Activated naive CD4-positive, alpha-beta T cell treated with anti-CD3 and anti-CD28 coated beads, Interleukin-2, amount 50 U/mL, for 72 hours (primary cell): Measurements from ENCODE around the gene MAN1A2. TPM values are rescaled to one million over a fixed set of nuclear protein-coding genes. Genes with fewer than 3 reads are reported as not detected.

ENCODE experiments used
- ATAC-seq, 2 donors: fragments of 150-1000 bp; cut with Tn5 transposase; 2 replicates each; pipeline ENCODE4 v1.10.0; 2021; ENCODE audit warnings: mild to moderate bottlenecking in 2 of 2, moderate library complexity in 2 of 2
- DNase-seq, 2 donors: peaks; one replicate each; pipeline ENCODE4 v3.0.0; 2021 to 2022; ENCODE audit warnings: low spot score in 2 of 2
- H3K27ac Mint-ChIP-seq, 2 donors: one replicate each; pipeline ENCODE4 v1.8.0; 2022; ENCODE audit warnings: mild to moderate bottlenecking in 2 of 2, mixed read lengths in 2 of 2
- H3K36me3 Mint-ChIP-seq, 2 donors: one replicate each; pipeline ENCODE4 v1.8.0; 2022; ENCODE audit warnings: mixed read lengths in 2 of 2
- H3K9me3 Mint-ChIP-seq, 2 donors: one replicate each; pipeline ENCODE4 v1.8.0; 2022; ENCODE audit warnings: mixed read lengths in 2 of 2
- total RNA-seq, 2 donors: library from RNA; stranded (reverse); gene quantifications; one replicate each; pipeline ENCODE4 v1.2.3, GENCODE V29; 2022

MAN1A2 gene
- total RNA-seq, 2 donors from 2014 or later = 17.8 to 18.4 TPM

- Mint-ChIP-seq H3K27ac (no peak overlapping the region), H3K9me3 (no peaks in the 10 kb centered on the region), H3K36me3 (no peaks in the 10 kb centered on the region)
- no peak for ATAC-seq
- no peak for DNase-seq
Measured at GRCh38 chr1:117500584-117500983, 133.3 kb downstream of the MAN1A2 start.

- no peak overlapping the region for H3K27ac Mint-ChIP-seq
- no peaks in the 10 kb centered on the region for H3K9me3 Mint-ChIP-seq
- ATAC-seq = no peak
- H3K36me3 Mint-ChIP-seq = no peaks in the 10 kb centered on the region
- DNase-seq = no peak
Measured at GRCh38 chr1:117501281-117501680, 134.0 kb downstream of the MAN1A2 start.

GRCh38 chr1:117511273-117511672, 144.0 kb downstream of the MAN1A2 start:
- ATAC-seq (no peak), DNase-seq (no peak)
- Mint-ChIP-seq H3K27ac (no peak overlapping the region), H3K36me3 (peaks cover 0 to under 1% of the 10 kb centered on the region in 2 donors), H3K9me3 (no peaks in the 10 kb centered on the region)

- no peak for ATAC-seq
- H3K9me3 Mint-ChIP-seq = no peaks in the 10 kb centered on the region
- DNase-seq = no peak
- H3K36me3 Mint-ChIP-seq = peaks cover 0 to 4% of the 10 kb centered on the region in 2 donors
- no peak overlapping the region for H3K27ac Mint-ChIP-seq
Measured at GRCh38 chr1:117512728-117513321, 145.6 kb downstream of the MAN1A2 start.

GRCh38 chr1:117523111-117523510, 155.9 kb downstream of the MAN1A2 start:
- Mint-ChIP-seq H3K36me3 (no peaks in the 10 kb centered on the region), H3K27ac (no peak overlapping the region), H3K9me3 (no peaks in the 10 kb centered on the region)
- no peak for ATAC-seq
- DNase-seq = no peak

- Mint-ChIP-seq H3K36me3 (peaks cover 0 to 7% of the 10 kb centered on the region in 2 donors), H3K9me3 (no peaks in the 10 kb centered on the region), H3K27ac (no peak overlapping the region)
- no peak for DNase-seq
- ATAC-seq = no peak
Measured at GRCh38 chr1:117527074-117527473, 159.8 kb downstream of the MAN1A2 start.

- no peak overlapping the region for H3K27ac Mint-ChIP-seq
- ATAC-seq = peak in 1 of 2 donors; percentile 43
- no peak for DNase-seq
- no peaks in the 10 kb centered on the region for H3K9me3 Mint-ChIP-seq
- H3K36me3 Mint-ChIP-seq = peaks cover 0 to 7% of the 10 kb centered on the region in 2 donors
Measured at GRCh38 chr1:117527566-117528102, 160.4 kb downstream of the MAN1A2 start.

GRCh38 chr1:117529683-117530082, 162.4 kb downstream of the MAN1A2 start:
- H3K9me3 Mint-ChIP-seq = no peaks in the 10 kb centered on the region
- H3K36me3 Mint-ChIP-seq = peaks cover 0 to 7% of the 10 kb centered on the region in 2 donors
- ATAC-seq (no peak), DNase-seq (no peak)
- H3K27ac Mint-ChIP-seq = no peak overlapping the region

GRCh38 chr1:117531222-117531621, 164.0 kb downstream of the MAN1A2 start:
- Mint-ChIP-seq H3K36me3 (peaks cover 0 to 7% of the 10 kb centered on the region in 2 donors), H3K27ac (peak overlapping the region; percentile 48 to 90), H3K9me3 (no peaks in the 10 kb centered on the region)
- DNase-seq (no peak), ATAC-seq (peak; percentile 39 to 74)

GRCh38 chr1:117534995-117535467, 167.8 kb downstream of the MAN1A2 start:
- peak in 1 of 2 donors; percentile 51 for DNase-seq
- Mint-ChIP-seq H3K36me3 (peaks cover 0 to 4% of the 10 kb centered on the region in 2 donors), H3K9me3 (no peaks in the 10 kb centered on the region), H3K27ac (no peak overlapping the region)
- peak; percentile 83 to 88 for ATAC-seq

GRCh38 chr1:117535821-117536220, 168.6 kb downstream of the MAN1A2 start:
- H3K9me3 Mint-ChIP-seq = no peaks in the 10 kb centered on the region
- ATAC-seq = peak; percentile 45 to 55
- no peaks in the 10 kb centered on the region for H3K36me3 Mint-ChIP-seq
- no peak for DNase-seq
- H3K27ac Mint-ChIP-seq = no peak overlapping the region

GRCh38 chr1:117537291-117537920, 170.2 kb downstream of the MAN1A2 start:
- H3K9me3 Mint-ChIP-seq = no peaks in the 10 kb centered on the region
- ATAC-seq (no peak), DNase-seq (no peak)
- no peak overlapping the region for H3K27ac Mint-ChIP-seq
- no peaks in the 10 kb centered on the region for H3K36me3 Mint-ChIP-seq

- peak; percentile 69 to 71 for ATAC-seq
- no peak overlapping the region for H3K27ac Mint-ChIP-seq
- no peaks in the 10 kb centered on the region for H3K36me3 Mint-ChIP-seq
- peak in 1 of 2 donors; percentile 10 for DNase-seq
- no peaks in the 10 kb centered on the region for H3K9me3 Mint-ChIP-seq
Measured at GRCh38 chr1:117540532-117540931, 173.3 kb downstream of the MAN1A2 start.

- ATAC-seq = peak in 1 of 2 donors; percentile 49
- no peak for DNase-seq
- Mint-ChIP-seq H3K36me3 (no peaks in the 10 kb centered on the region), H3K27ac (no peak overlapping the region), H3K9me3 (no peaks in the 10 kb centered on the region)
Measured at GRCh38 chr1:117541003-117541402, 173.8 kb downstream of the MAN1A2 start.

GRCh38 chr1:117541585-117541984, 174.3 kb downstream of the MAN1A2 start:
- no peak for ATAC-seq
- Mint-ChIP-seq H3K9me3 (no peaks in the 10 kb centered on the region), H3K27ac (no peak overlapping the region), H3K36me3 (no peaks in the 10 kb centered on the region)
- DNase-seq = no peak

GRCh38 chr1:117544509-117545109, 177.4 kb downstream of the MAN1A2 start:
- ATAC-seq (no peak), DNase-seq (no peak)
- no peak overlapping the region for H3K27ac Mint-ChIP-seq
- H3K9me3 Mint-ChIP-seq = no peaks in the 10 kb centered on the region
- no peaks in the 10 kb centered on the region for H3K36me3 Mint-ChIP-seq

- H3K36me3 Mint-ChIP-seq = no peaks in the 10 kb centered on the region
Measured at GRCh38 chr1:117546467-117546866, 179.2 kb downstream of the MAN1A2 start.

More at GRCh38 chr1:117546467-117546866, 179.2 kb downstream of the MAN1A2 start:
- H3K9me3 Mint-ChIP-seq = no peaks in the 10 kb centered on the region
- no peak overlapping the region for H3K27ac Mint-ChIP-seq
- DNase-seq (no peak), ATAC-seq (no peak)
